HT-29 (cell line): ENCODE measurements around the gene XPNPEP2. TPM values are rescaled to one million over a fixed set of nuclear protein-coding genes. Genes with fewer than 3 reads are reported as not detected.
"Not testable (repeated sequence)": the region's sequence is repeated elsewhere in the genome, so short reads cannot be mapped to it uniquely, and the experiment has no call there.

Source experiments
- DNase-seq: peaks from one replicate; pipeline ENCODE4 v3.0.0-alpha.2; 2015; ENCODE audit warnings: low spot score
- total RNA-seq: library from RNA; depleted of rRNA; stranded (reverse); fragments of >200 nt; shearing (Covaris generic); gene quantifications from 2 replicates; pipeline ENCODE4 v1.2.3, GENCODE V29; 2014

Gene XPNPEP2
- total RNA-seq, 1 experiment from 2014 or later = not detected

GRCh38 chrX:129719268-129719667 is 19.5 kb upstream of the XPNPEP2 start:
- no peak for DNase-seq

GRCh38 chrX:129719931-129720530 is 18.7 kb upstream of the XPNPEP2 start:
- no peak for DNase-seq

- DNase-seq = no peak
Observed at GRCh38 chrX:129720741-129721140, 18.0 kb upstream of the XPNPEP2 start.

- DNase-seq = no peak
Observed at GRCh38 chrX:129721414-129721813, 17.4 kb upstream of the XPNPEP2 start.

- no peak for DNase-seq
Observed at GRCh38 chrX:129721870-129722269, 16.9 kb upstream of the XPNPEP2 start.

GRCh38 chrX:129723511-129723910 is 15.3 kb upstream of the XPNPEP2 start:
- no peak for DNase-seq

- DNase-seq = no peak
Observed at GRCh38 chrX:129724754-129725153, 14.0 kb upstream of the XPNPEP2 start.

- DNase-seq = peak; percentile 81
Observed at GRCh38 chrX:129726307-129727111, 12.3 kb upstream of the XPNPEP2 start.

- DNase-seq = no peak
Observed at GRCh38 chrX:129728061-129728460, 10.7 kb upstream of the XPNPEP2 start.

- no peak for DNase-seq
Observed at GRCh38 chrX:129731228-129731627, 7.6 kb upstream of the XPNPEP2 start.

- DNase-seq = no peak
Observed at GRCh38 chrX:129732857-129733256, 5.9 kb upstream of the XPNPEP2 start.

GRCh38 chrX:129733335-129733734 is 5.4 kb upstream of the XPNPEP2 start:
- DNase-seq = no peak

GRCh38 chrX:129736491-129736890 is 2.3 kb upstream of the XPNPEP2 start:
- no peak for DNase-seq

GRCh38 chrX:129737916-129738315 is 863 bp upstream of the XPNPEP2 start:
- no peak for DNase-seq

- no peak for DNase-seq
Observed at GRCh38 chrX:129739578-129739977, 799 bp downstream of the XPNPEP2 start.

- no peak for DNase-seq
Observed at GRCh38 chrX:129741880-129742758, 3.3 kb downstream of the XPNPEP2 start.

- not testable (repeated sequence) for DNase-seq
Observed at GRCh38 chrX:129742759-129743152, 4.0 kb downstream of the XPNPEP2 start.

GRCh38 chrX:129743821-129744220 is 5.0 kb downstream of the XPNPEP2 start:
- no peak for DNase-seq

- no peak for DNase-seq
Observed at GRCh38 chrX:129744861-129745321, 6.1 kb downstream of the XPNPEP2 start.

GRCh38 chrX:129746557-129747470 is 8.0 kb downstream of the XPNPEP2 start:
- no peak for DNase-seq

- DNase-seq = no peak
Observed at GRCh38 chrX:129747533-129747932, 8.8 kb downstream of the XPNPEP2 start.
